ENCODE results near the gene JAG1. TPM values are rescaled to one million over a fixed set of nuclear protein-coding genes. Genes with fewer than 3 reads are reported as not detected.

The JAG1 gene
- total RNA-seq, 1 experiment from 2014 or later = 176 TPM

- H3K79me2 ChIP-seq (ENCODE audit: low read length) = peaks cover 100% of the 10 kb centered on the region
- TF ChIP-seq EZH2 (IDR thresholded peaks at IDR 0.05; ENCODE audit: low read length, unreplicated experiment) = no peak
- TF ChIP-seq CTCF (conservative IDR thresholded peaks at IDR 0.05; ENCODE audit: low read depth, low read length) = no peak
- no peak for TF ChIP-seq EZH2phosphoT487 (IDR thresholded peaks at IDR 0.05; ENCODE audit: borderline replicate concordance, low read length)
- peak overlapping the region; percentile 28; the same call in 1 of the 2 replicates for H3K4me2 ChIP-seq (ENCODE audit: low read length)
- ATAC-seq (no peak), DNase-seq (no peak)
- no peak overlapping the region for H3K9ac ChIP-seq (ENCODE audit: low read length)
- no peaks in the 10 kb centered on the region for H3K27me3 ChIP-seq (ENCODE audit: low read length)
- peaks cover 83% of the 10 kb centered on the region for H3K36me3 ChIP-seq (ENCODE audit: low read depth, low read length)
- no peak overlapping the region for H3K4me3 ChIP-seq (ENCODE audit: low read length)
- H3K9me2 ChIP-seq (replicated peaks; ENCODE audit: low read length) = no peaks in the 10 kb centered on the region
- POLR2A ChIA-PET (ENCODE audit: unreplicated experiment) = interaction anchor here (0.6 to 0.7 kb wide), 2 partner anchors 12 to 32 kb away, joined by 4 to 10 read pairs; no protein-coding TSS in a partner anchor
- no TSS peak for BruUV-seq (replicated peaks)
- H2AFZ ChIP-seq (ENCODE audit: low read length) = no peak overlapping the region
- H3K4me1 ChIP-seq (ENCODE audit: insufficient read depth, low read length) = peaks cover 25% of the 10 kb centered on the region
- intact Hi-C loops (cut with micrococcal nuclease) = no loop called here
- CTCF ChIA-PET = no interaction called here
- H4K20me1 ChIP-seq (ENCODE audit: low read length) = peaks cover 90% of the 10 kb centered on the region
- H3K27ac ChIP-seq (ENCODE audit: low read length) = no peak overlapping the region
- no peaks in the 10 kb centered on the region for H3F3A ChIP-seq (ENCODE audit: low read length, unreplicated experiment)
- no peaks in the 10 kb centered on the region for H3K9me3 ChIP-seq (ENCODE audit: low read length)
Observed at GRCh38 chr20:10668677-10669368, 5.0 kb downstream of the JAG1 start.

- H4K20me1 ChIP-seq (ENCODE audit: low read length) = peaks cover 96% of the 10 kb centered on the region
- no peak overlapping the region for H3K27ac ChIP-seq (ENCODE audit: low read length)
- H3K79me2 ChIP-seq (ENCODE audit: low read length) = peaks cover 100% of the 10 kb centered on the region
- ATAC-seq (no peak), DNase-seq (no peak)
- intact Hi-C loops (cut with micrococcal nuclease) = no loop called here
- no peaks in the 10 kb centered on the region for H3K9me3 ChIP-seq (ENCODE audit: low read length)
- no peaks in the 10 kb centered on the region for H3K27me3 ChIP-seq (ENCODE audit: low read length)
- no peak overlapping the region for H2AFZ ChIP-seq (ENCODE audit: low read length)
- ChIA-PET POLR2A (ENCODE audit: unreplicated experiment) (no interaction called here), CTCF (no interaction called here)
- H3K4me3 ChIP-seq (ENCODE audit: low read length) = no peak overlapping the region
- H3K4me1 ChIP-seq (ENCODE audit: insufficient read depth, low read length) = peaks cover 25% of the 10 kb centered on the region
- H3K4me2 ChIP-seq (ENCODE audit: low read length) = no peak overlapping the region
- H3K9me2 ChIP-seq (replicated peaks; ENCODE audit: low read length) = no peaks in the 10 kb centered on the region
- TF ChIP-seq EZH2 (IDR thresholded peaks at IDR 0.05; ENCODE audit: low read length, unreplicated experiment) (no peak), CTCF (conservative IDR thresholded peaks at IDR 0.05; ENCODE audit: low read depth, low read length) (no peak), EZH2phosphoT487 (IDR thresholded peaks at IDR 0.05; ENCODE audit: borderline replicate concordance, low read length) (no peak)
- H3F3A ChIP-seq (ENCODE audit: low read length, unreplicated experiment) = no peaks in the 10 kb centered on the region
- no TSS peak for BruUV-seq (replicated peaks)
- H3K36me3 ChIP-seq (ENCODE audit: low read depth, low read length) = peaks cover 92% of the 10 kb centered on the region
- H3K9ac ChIP-seq (ENCODE audit: low read length) = no peak overlapping the region
Observed at GRCh38 chr20:10667560-10668167, 6.1 kb downstream of the JAG1 start.

GRCh38 chr20:10667077-10667401, 6.8 kb downstream of the JAG1 start:
- no peak overlapping the region for H3K27ac ChIP-seq (ENCODE audit: low read length)
- no peaks in the 10 kb centered on the region for H3K9me2 ChIP-seq (replicated peaks; ENCODE audit: low read length)
- no TSS peak for BruUV-seq (replicated peaks)
- no peaks in the 10 kb centered on the region for H3F3A ChIP-seq (ENCODE audit: low read length, unreplicated experiment)
- H3K36me3 ChIP-seq (ENCODE audit: low read depth, low read length) = peaks cover 92% of the 10 kb centered on the region
- H3K4me1 ChIP-seq (ENCODE audit: insufficient read depth, low read length) = peaks cover 25% of the 10 kb centered on the region
- H2AFZ ChIP-seq (ENCODE audit: low read length) = no peak overlapping the region
- peaks cover 96% of the 10 kb centered on the region for H4K20me1 ChIP-seq (ENCODE audit: low read length)
- ChIA-PET CTCF (no interaction called here), POLR2A (ENCODE audit: unreplicated experiment) (no interaction called here)
- no peaks in the 10 kb centered on the region for H3K27me3 ChIP-seq (ENCODE audit: low read length)
- no peak overlapping the region for H3K9ac ChIP-seq (ENCODE audit: low read length)
- ATAC-seq = no peak
- no peak overlapping the region for H3K4me3 ChIP-seq (ENCODE audit: low read length)
- peaks cover 100% of the 10 kb centered on the region for H3K79me2 ChIP-seq (ENCODE audit: low read length)
- H3K9me3 ChIP-seq (ENCODE audit: low read length) = no peaks in the 10 kb centered on the region
- TF ChIP-seq EZH2phosphoT487 (IDR thresholded peaks at IDR 0.05; ENCODE audit: borderline replicate concordance, low read length) (no peak), EZH2 (IDR thresholded peaks at IDR 0.05; ENCODE audit: low read length, unreplicated experiment) (no peak), CTCF (conservative IDR thresholded peaks at IDR 0.05; ENCODE audit: low read depth, low read length) (no peak)
- H3K4me2 ChIP-seq (ENCODE audit: low read length) = no peak overlapping the region
- intact Hi-C loops (cut with micrococcal nuclease) = no loop called here
- DNase-seq = no peak

Data from PC-3 (cell line).